ENCODE data around the gene CSNK1D.

DNA sequence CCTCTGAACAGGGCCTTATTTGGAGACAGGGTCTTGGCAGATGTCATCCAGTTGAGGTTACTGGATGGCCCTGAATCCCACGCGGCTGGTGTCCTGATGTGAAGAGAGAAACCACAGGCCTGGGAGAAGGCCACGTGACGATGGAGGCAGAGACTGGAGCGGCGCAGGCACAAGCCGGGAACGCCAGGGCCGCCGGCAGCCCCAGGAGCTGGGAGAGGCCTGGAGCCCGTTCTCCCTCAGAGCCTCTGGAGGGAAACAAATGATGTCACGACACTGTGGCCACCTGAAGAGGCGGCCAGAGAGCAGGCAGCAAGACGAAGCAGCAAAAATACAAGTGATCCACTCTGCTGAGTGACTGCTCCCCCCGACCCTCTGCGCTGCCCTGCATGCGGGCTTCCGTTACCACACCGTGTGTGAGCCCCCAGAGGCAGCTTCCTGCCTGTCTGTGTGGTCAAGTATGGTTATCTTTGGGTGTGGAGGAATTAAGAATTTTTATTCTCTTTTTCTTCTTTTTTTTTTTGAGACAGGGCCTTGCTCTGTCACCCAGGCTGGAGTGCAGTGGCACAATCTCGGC, 32.3 kb upstream of the CSNK1D start:
- TF ChIP-seq, protein P1, sequence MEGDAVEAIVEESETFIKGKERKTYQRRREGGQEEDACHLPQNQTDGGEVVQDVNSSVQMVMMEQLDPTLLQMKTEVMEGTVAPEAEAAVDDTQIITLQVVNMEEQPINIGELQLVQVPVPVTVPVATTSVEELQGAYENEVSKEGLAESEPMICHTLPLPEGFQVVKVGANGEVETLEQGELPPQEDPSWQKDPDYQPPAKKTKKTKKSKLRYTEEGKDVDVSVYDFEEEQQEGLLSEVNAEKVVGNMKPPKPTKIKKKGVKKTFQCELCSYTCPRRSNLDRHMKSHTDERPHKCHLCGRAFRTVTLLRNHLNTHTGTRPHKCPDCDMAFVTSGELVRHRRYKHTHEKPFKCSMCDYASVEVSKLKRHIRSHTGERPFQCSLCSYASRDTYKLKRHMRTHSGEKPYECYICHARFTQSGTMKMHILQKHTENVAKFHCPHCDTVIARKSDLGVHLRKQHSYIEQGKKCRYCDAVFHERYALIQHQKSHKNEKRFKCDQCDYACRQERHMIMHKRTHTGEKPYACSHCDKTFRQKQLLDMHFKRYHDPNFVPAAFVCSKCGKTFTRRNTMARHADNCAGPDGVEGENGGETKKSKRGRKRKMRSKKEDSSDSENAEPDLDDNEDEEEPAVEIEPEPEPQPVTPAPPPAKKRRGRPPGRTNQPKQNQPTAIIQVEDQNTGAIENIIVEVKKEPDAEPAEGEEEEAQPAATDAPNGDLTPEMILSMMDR (IDR thresholded peaks at IDR 0.05; ENCODE audit: poor library complexity, severe bottlenecking): no peak
- TF ChIP-seq POLR2AphosphoS5 (IDR thresholded peaks at IDR 0.05): no peak
- TF ChIP-seq EP300 (conservative IDR thresholded peaks at IDR 0.05; ENCODE audit: poor library complexity, severe bottlenecking): no peak
- TF ChIP-seq EZH2 (IDR thresholded peaks at IDR 0.05; ENCODE audit: borderline replicate concordance, insufficient read depth, low read length, poor library complexity, severe bottlenecking): no peak
- TF ChIP-seq, protein P2, sequence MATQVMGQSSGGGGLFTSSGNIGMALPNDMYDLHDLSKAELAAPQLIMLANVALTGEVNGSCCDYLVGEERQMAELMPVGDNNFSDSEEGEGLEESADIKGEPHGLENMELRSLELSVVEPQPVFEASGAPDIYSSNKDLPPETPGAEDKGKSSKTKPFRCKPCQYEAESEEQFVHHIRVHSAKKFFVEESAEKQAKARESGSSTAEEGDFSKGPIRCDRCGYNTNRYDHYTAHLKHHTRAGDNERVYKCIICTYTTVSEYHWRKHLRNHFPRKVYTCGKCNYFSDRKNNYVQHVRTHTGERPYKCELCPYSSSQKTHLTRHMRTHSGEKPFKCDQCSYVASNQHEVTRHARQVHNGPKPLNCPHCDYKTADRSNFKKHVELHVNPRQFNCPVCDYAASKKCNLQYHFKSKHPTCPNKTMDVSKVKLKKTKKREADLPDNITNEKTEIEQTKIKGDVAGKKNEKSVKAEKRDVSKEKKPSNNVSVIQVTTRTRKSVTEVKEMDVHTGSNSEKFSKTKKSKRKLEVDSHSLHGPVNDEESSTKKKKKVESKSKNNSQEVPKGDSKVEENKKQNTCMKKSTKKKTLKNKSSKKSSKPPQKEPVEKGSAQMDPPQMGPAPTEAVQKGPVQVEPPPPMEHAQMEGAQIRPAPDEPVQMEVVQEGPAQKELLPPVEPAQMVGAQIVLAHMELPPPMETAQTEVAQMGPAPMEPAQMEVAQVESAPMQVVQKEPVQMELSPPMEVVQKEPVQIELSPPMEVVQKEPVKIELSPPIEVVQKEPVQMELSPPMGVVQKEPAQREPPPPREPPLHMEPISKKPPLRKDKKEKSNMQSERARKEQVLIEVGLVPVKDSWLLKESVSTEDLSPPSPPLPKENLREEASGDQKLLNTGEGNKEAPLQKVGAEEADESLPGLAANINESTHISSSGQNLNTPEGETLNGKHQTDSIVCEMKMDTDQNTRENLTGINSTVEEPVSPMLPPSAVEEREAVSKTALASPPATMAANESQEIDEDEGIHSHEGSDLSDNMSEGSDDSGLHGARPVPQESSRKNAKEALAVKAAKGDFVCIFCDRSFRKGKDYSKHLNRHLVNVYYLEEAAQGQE (IDR thresholded peaks at IDR 0.05; ENCODE audit: borderline replicate concordance): no peak
- TF ChIP-seq RAD21 (conservative IDR thresholded peaks at IDR 0.05): no peak

Data from neural cell (in vitro differentiated cells).